Measurements from ENCODE around the gene HPCAL4.

HPCAL4 gene

DNA sequence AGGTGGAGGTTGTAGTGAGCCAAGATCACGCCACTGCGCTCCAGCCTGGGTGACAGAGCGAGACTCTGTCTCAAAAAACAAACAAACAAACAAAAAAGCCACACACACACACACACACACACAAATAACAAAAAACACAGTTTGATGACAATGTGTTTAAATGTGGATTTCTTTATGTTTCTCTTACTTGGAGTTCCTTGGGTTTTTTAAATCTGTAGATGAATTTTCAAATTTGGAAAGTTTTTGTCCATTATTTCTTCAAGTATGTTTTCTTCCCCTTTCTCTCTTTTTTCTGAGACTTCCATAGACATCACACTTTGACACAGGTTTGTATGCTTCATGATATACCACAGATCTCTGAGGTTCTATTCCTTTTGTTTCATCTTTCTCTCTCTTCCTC, 35.4 kb upstream of the HPCAL4 start:
- no peak overlapping the region for H3K9ac ChIP-seq (ENCODE audit: low read depth, low read length)
- no peak overlapping the region for H3K27ac ChIP-seq (ENCODE audit: low read depth, low read length)
- no peaks in the 10 kb centered on the region for H3K9me3 ChIP-seq (ENCODE audit: control insufficient read depth, insufficient read depth, low read length)
- no peak overlapping the region for H3K4me3 ChIP-seq (ENCODE audit: low read depth, low read length)
- no peaks in the 10 kb centered on the region for H3K36me3 ChIP-seq (ENCODE audit: control insufficient read depth, insufficient read depth, low read length)
- H3K27me3 ChIP-seq (ENCODE audit: control insufficient read depth, insufficient read depth, low read length): peaks cover 97% of the 10 kb centered on the region
- no peaks in the 10 kb centered on the region for H3K4me1 ChIP-seq (ENCODE audit: control insufficient read depth, insufficient read depth, low read length)

GRCh38 chr1:39722495-39722894, 31.3 kb upstream of the HPCAL4 start:
- no peak overlapping the region for H3K27ac ChIP-seq (ENCODE audit: low read depth, low read length)
- no peaks in the 10 kb centered on the region for H3K9me3 ChIP-seq (ENCODE audit: control insufficient read depth, insufficient read depth, low read length)
- peaks cover 96% of the 10 kb centered on the region for H3K27me3 ChIP-seq (ENCODE audit: control insufficient read depth, insufficient read depth, low read length)
- H3K4me3 ChIP-seq (ENCODE audit: low read depth, low read length): no peak overlapping the region
- no peak overlapping the region for H3K9ac ChIP-seq (ENCODE audit: low read depth, low read length)
- no peaks in the 10 kb centered on the region for H3K36me3 ChIP-seq (ENCODE audit: control insufficient read depth, insufficient read depth, low read length)
- H3K4me1 ChIP-seq (ENCODE audit: control insufficient read depth, insufficient read depth, low read length): no peaks in the 10 kb centered on the region

DNA sequence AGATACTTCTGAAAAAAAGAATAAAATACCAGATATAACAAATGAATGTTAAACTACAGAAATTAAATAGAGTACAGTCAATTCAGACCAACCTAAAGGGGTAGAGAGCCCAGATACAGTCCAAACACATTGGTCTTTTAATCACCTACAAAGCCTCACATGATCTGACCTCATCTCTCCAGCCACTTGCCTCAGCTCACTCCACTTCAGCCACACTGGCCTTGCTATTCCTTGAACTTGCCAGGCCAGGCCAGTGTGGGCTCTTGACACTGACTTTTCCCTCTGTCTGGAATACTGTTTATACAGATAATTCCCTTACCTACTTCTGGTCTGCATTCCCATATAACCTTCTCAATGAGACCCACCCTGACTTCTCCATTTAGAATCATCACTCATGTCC, 30.4 kb upstream of the HPCAL4 start:
- Histone ChIP-seq H3K9ac (ENCODE audit: low read depth, low read length) (no peak overlapping the region), H3K4me1 (ENCODE audit: control insufficient read depth, insufficient read depth, low read length) (no peaks in the 10 kb centered on the region), H3K9me3 (ENCODE audit: control insufficient read depth, insufficient read depth, low read length) (no peaks in the 10 kb centered on the region), H3K27me3 (ENCODE audit: control insufficient read depth, insufficient read depth, low read length) (peaks cover 96% of the 10 kb centered on the region), H3K27ac (ENCODE audit: low read depth, low read length) (no peak overlapping the region), H3K4me3 (ENCODE audit: low read depth, low read length) (no peak overlapping the region), H3K36me3 (ENCODE audit: control insufficient read depth, insufficient read depth, low read length) (no peaks in the 10 kb centered on the region)

GRCh38 chr1:39720094-39720999, 29.1 kb upstream of the HPCAL4 start:
- Histone ChIP-seq H3K27ac (ENCODE audit: low read depth, low read length) (no peak overlapping the region), H3K9me3 (ENCODE audit: control insufficient read depth, insufficient read depth, low read length) (no peaks in the 10 kb centered on the region), H3K4me1 (ENCODE audit: control insufficient read depth, insufficient read depth, low read length) (no peaks in the 10 kb centered on the region), H3K36me3 (ENCODE audit: control insufficient read depth, insufficient read depth, low read length) (no peaks in the 10 kb centered on the region), H3K4me3 (ENCODE audit: low read depth, low read length) (no peak overlapping the region), H3K9ac (ENCODE audit: low read depth, low read length) (no peak overlapping the region), H3K27me3 (ENCODE audit: control insufficient read depth, insufficient read depth, low read length) (peaks cover 96% of the 10 kb centered on the region)

- Histone ChIP-seq H3K27ac (ENCODE audit: low read depth, low read length) (no peak overlapping the region), H3K9ac (ENCODE audit: low read depth, low read length) (no peak overlapping the region), H3K27me3 (ENCODE audit: control insufficient read depth, insufficient read depth, low read length) (peaks cover 98% of the 10 kb centered on the region), H3K36me3 (ENCODE audit: control insufficient read depth, insufficient read depth, low read length) (no peaks in the 10 kb centered on the region), H3K4me1 (ENCODE audit: control insufficient read depth, insufficient read depth, low read length) (no peaks in the 10 kb centered on the region), H3K9me3 (ENCODE audit: control insufficient read depth, insufficient read depth, low read length) (no peaks in the 10 kb centered on the region), H3K4me3 (ENCODE audit: low read depth, low read length) (no peak overlapping the region)
Observed at GRCh38 chr1:39717809-39718208, 26.6 kb upstream of the HPCAL4 start.

GRCh38 chr1:39713557-39713956, 22.3 kb upstream of the HPCAL4 start:
- no peaks in the 10 kb centered on the region for H3K36me3 ChIP-seq (ENCODE audit: control insufficient read depth, insufficient read depth, low read length)
- no peaks in the 10 kb centered on the region for H3K9me3 ChIP-seq (ENCODE audit: control insufficient read depth, insufficient read depth, low read length)
- H3K27me3 ChIP-seq (ENCODE audit: control insufficient read depth, insufficient read depth, low read length): peaks cover 100% of the 10 kb centered on the region
- H3K4me1 ChIP-seq (ENCODE audit: control insufficient read depth, insufficient read depth, low read length): peaks cover 14% of the 10 kb centered on the region
- no peak overlapping the region for H3K27ac ChIP-seq (ENCODE audit: low read depth, low read length)
- no peak overlapping the region for H3K9ac ChIP-seq (ENCODE audit: low read depth, low read length)
- H3K4me3 ChIP-seq (ENCODE audit: low read depth, low read length): no peak overlapping the region

DNA sequence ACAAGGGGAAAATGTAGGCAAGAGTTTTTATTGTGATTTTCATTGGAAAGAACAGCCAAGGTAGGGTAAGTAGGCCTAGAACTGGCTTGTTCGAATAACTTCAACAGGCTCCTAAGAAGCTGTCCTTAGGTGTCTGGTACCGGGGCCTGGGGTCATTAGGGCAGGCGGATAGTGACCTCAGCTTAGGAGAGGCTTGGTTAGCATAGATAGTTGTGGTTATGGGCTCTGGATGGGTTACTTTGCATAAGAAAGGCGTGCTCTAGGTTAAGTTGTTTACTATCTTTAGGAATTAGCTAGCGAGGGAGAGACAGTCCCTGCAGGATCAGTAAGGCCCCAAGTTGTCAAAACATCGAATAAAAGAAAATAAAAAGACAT, 20.7 kb upstream of the HPCAL4 start:
- no peak overlapping the region for H3K9ac ChIP-seq (ENCODE audit: low read depth, low read length)
- H3K4me1 ChIP-seq (ENCODE audit: control insufficient read depth, insufficient read depth, low read length): peaks cover 14% of the 10 kb centered on the region
- peaks cover 100% of the 10 kb centered on the region for H3K27me3 ChIP-seq (ENCODE audit: control insufficient read depth, insufficient read depth, low read length)
- H3K9me3 ChIP-seq (ENCODE audit: control insufficient read depth, insufficient read depth, low read length): no peaks in the 10 kb centered on the region
- H3K4me3 ChIP-seq (ENCODE audit: low read depth, low read length): no peak overlapping the region
- no peak overlapping the region for H3K27ac ChIP-seq (ENCODE audit: low read depth, low read length)
- no peaks in the 10 kb centered on the region for H3K36me3 ChIP-seq (ENCODE audit: control insufficient read depth, insufficient read depth, low read length)

DNA sequence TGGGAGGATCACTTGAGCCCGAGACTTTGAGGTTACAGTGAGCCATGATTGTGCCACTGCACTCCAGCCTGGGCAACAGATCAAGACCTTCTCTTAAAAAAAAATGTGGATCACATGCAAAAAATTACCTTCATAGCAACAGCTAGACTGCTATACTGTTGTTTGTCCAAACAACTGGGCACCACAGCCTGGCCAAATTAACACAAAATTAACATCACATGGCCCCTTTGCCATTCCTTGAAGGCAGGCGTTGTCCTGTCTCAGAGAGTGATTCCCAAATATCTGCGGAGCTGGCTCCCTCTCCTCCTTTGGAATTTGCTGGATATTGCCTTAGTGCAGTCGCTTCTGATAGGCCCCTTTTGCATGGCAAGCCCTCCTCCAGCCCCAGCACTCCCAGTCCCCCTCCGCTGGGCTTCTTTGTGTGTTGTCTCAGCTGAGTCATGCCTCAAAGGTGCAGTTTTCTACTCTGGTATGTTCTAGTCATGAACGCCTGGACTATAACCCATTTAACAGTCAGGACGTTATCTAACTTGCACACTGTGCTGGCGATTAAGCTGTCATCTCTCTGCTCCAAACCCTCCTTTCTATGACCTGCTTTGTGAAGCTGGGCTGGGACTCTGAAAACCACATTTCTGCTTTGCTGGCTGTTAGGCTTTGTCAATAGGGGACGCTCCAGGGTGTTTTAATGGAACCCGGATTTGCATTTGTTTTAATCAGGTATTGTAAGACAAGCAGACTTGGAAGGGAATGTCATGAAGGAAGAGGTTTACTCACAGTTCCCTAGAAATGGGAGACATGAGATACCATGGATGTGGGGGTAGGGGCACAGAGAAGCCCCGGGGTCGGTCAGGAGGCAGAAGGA, 20.1 kb upstream of the HPCAL4 start:
- Histone ChIP-seq H3K36me3 (ENCODE audit: control insufficient read depth, insufficient read depth, low read length) (no peaks in the 10 kb centered on the region), H3K4me1 (ENCODE audit: control insufficient read depth, insufficient read depth, low read length) (peaks cover 14% of the 10 kb centered on the region), H3K9me3 (ENCODE audit: control insufficient read depth, insufficient read depth, low read length) (no peaks in the 10 kb centered on the region), H3K4me3 (ENCODE audit: low read depth, low read length) (no peak overlapping the region), H3K27ac (ENCODE audit: low read depth, low read length) (no peak overlapping the region), H3K9ac (ENCODE audit: low read depth, low read length) (no peak overlapping the region), H3K27me3 (ENCODE audit: control insufficient read depth, insufficient read depth, low read length) (peaks cover 100% of the 10 kb centered on the region)

- peaks cover 100% of the 10 kb centered on the region for H3K27me3 ChIP-seq (ENCODE audit: control insufficient read depth, insufficient read depth, low read length)
- no peak overlapping the region for H3K27ac ChIP-seq (ENCODE audit: low read depth, low read length)
- H3K4me1 ChIP-seq (ENCODE audit: control insufficient read depth, insufficient read depth, low read length): peaks cover 14% of the 10 kb centered on the region
Observed at GRCh38 chr1:39707506-39707905, 16.3 kb upstream of the HPCAL4 start.

GRCh38 chr1:39704757-39705156, 13.5 kb upstream of the HPCAL4 start:
- Histone ChIP-seq H3K36me3 (ENCODE audit: control insufficient read depth, insufficient read depth, low read length) (no peaks in the 10 kb centered on the region), H3K27me3 (ENCODE audit: control insufficient read depth, insufficient read depth, low read length) (peaks cover 100% of the 10 kb centered on the region), H3K4me1 (ENCODE audit: control insufficient read depth, insufficient read depth, low read length) (peaks cover 16% of the 10 kb centered on the region), H3K9me3 (ENCODE audit: control insufficient read depth, insufficient read depth, low read length) (no peaks in the 10 kb centered on the region), H3K27ac (ENCODE audit: low read depth, low read length) (no peak overlapping the region), H3K9ac (ENCODE audit: low read depth, low read length) (no peak overlapping the region), H3K4me3 (ENCODE audit: low read depth, low read length) (no peak overlapping the region)

More at GRCh38 chr1:39707506-39707905, 16.3 kb upstream of the HPCAL4 start:
- Histone ChIP-seq H3K36me3 (ENCODE audit: control insufficient read depth, insufficient read depth, low read length) (no peaks in the 10 kb centered on the region), H3K4me3 (ENCODE audit: low read depth, low read length) (no peak overlapping the region), H3K9ac (ENCODE audit: low read depth, low read length) (no peak overlapping the region), H3K9me3 (ENCODE audit: control insufficient read depth, insufficient read depth, low read length) (no peaks in the 10 kb centered on the region)

DNA sequence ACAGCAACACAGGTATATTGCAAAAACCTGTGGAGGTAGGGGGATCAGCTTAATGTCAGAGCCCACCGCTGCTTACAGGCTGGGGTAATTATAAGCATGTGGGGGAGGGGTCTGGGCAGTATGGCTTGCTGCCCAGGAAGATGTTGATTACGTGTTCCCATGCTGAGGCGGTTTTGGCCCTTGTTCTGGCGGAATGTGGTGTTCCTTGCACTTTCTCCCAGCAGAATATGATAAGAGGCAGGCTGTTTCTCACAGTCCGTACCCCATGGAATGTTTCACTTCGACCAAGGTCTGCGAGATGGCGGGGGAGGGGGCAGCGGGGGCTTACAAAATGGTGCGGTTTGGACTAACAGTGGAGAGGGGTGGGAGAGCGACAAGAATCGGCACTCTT, 9.8 kb upstream of the HPCAL4 start:
- no peak overlapping the region for H3K27ac ChIP-seq (ENCODE audit: low read depth, low read length)

More for the DNA sequence above, 9.8 kb upstream of the HPCAL4 start:
- Histone ChIP-seq H3K4me1 (ENCODE audit: control insufficient read depth, insufficient read depth, low read length) (peaks cover 16% of the 10 kb centered on the region), H3K9me3 (ENCODE audit: control insufficient read depth, insufficient read depth, low read length) (no peaks in the 10 kb centered on the region), H3K36me3 (ENCODE audit: control insufficient read depth, insufficient read depth, low read length) (no peaks in the 10 kb centered on the region), H3K9ac (ENCODE audit: low read depth, low read length) (peak overlapping the region; percentile 20; the same call in 1 of the 2 replicates), H3K4me3 (ENCODE audit: low read depth, low read length) (peak overlapping the region; percentile 45; the same call in 1 of the 2 replicates), H3K27me3 (ENCODE audit: control insufficient read depth, insufficient read depth, low read length) (peaks cover 100% of the 10 kb centered on the region)
